Measurements from ENCODE around the gene CPEB4. TPM values are rescaled to one million over a fixed set of nuclear protein-coding genes. Genes with fewer than 3 reads are reported as not detected.

Gene CPEB4
- total RNA-seq, 1 experiment from 2014 or later, result 8.7 TPM

DNA sequence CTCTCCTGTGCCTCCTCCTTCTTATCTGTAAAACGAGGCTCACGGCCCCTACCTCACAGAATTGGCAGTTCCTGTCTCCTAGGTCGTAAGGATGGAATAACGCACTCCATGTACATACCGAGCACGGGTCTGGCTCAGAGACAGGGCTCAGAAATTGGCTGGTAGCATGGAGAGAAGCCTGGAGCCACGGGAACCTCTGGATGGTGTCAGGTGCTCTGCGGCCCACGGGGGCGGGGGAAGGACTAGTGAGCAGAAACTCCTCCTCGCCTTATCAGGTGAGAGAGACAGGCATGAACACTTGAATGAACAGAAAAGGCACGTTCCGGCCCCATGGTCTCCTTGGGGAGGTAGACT is 85.4 kb downstream of the CPEB4 start:
- Histone ChIP-seq H3T11ph (ENCODE audit: low read length) (no peak overlapping the region), H3K4ac (ENCODE audit: low read depth, low read length) (no peak overlapping the region), H2AK5ac (ENCODE audit: insufficient read length, low read length) (no peak overlapping the region), H3K18ac (ENCODE audit: insufficient read length, low read depth, low read length) (no peak overlapping the region), H4K20me1 (ENCODE audit: control insufficient read depth, insufficient read depth, insufficient read length) (no peaks in the 10 kb centered on the region), H3K9me3 (ENCODE audit: control insufficient read depth, low read depth, low read length) (no peaks in the 10 kb centered on the region), H3K79me1 (ENCODE audit: insufficient read depth, low read depth, low read length, poor library complexity, severe bottlenecking) (no peaks in the 10 kb centered on the region), H2BK5ac (ENCODE audit: insufficient read length, low read length) (no peak overlapping the region), H3K23ac (ENCODE audit: insufficient read length, low read depth, low read length) (no peak overlapping the region), H3K14ac (ENCODE audit: insufficient read depth, low read length) (no peak overlapping the region), H2BK120ac (ENCODE audit: low read depth, low read length, poor library complexity, severe bottlenecking) (no peak overlapping the region), H3K27ac (ENCODE audit: insufficient read length, low read depth, low read length) (no peak overlapping the region), H3K79me2 (ENCODE audit: insufficient read depth, low read length) (no peaks in the 10 kb centered on the region), H3K9ac (ENCODE audit: extremely low read depth, insufficient read length, low read length) (peak overlapping the region; percentile 9), H2BK20ac (ENCODE audit: low read depth, low read length, poor library complexity, severe bottlenecking) (no peak overlapping the region), H4K5ac (ENCODE audit: insufficient read length, low read depth, low read length) (no peak overlapping the region), H3K4me2 (ENCODE audit: insufficient read depth, insufficient read length, low read length) (peak overlapping the region; percentile 59), H2BK12ac (ENCODE audit: insufficient read length, low read depth, low read length) (no peak overlapping the region), H3K4me1 (ENCODE audit: insufficient read depth, low read length) (peaks cover 5% of the 10 kb centered on the region; the same call in 1 of the 2 replicates), H2BK15ac (ENCODE audit: low read depth, low read length) (no peak overlapping the region), H4K91ac (ENCODE audit: insufficient read length, low read depth, low read length) (no peak overlapping the region), H4K8ac (replicated peaks; ENCODE audit: insufficient read length, low read depth, low read length) (no peak overlapping the region), H2AFZ (ENCODE audit: low read length) (peak overlapping the region; percentile 9), H3K27me3 (ENCODE audit: insufficient read depth, low read length) (no peaks in the 10 kb centered on the region), H3K23me2 (ENCODE audit: insufficient read length, low read depth, low read length, poor library complexity, severe bottlenecking) (no peaks in the 10 kb centered on the region), H3K56ac (ENCODE audit: insufficient read length, low read depth, low read length) (no peak overlapping the region)
- DNase-seq, result peak; percentile 62
- H3K36me3 Mint-ChIP-seq (ENCODE audit: insufficient read depth in 1 of 3, low read depth in 3 of 3), result peaks cover 0 to 11% (median 4%) of the 10 kb centered on the region in 3 experiments; a peak in 3 of 7 replicates
- H3K27ac Mint-ChIP-seq, result peak overlapping the region in 1 of 3 experiments; percentile 98; a peak in 1 of 7 replicates
- no CpG with 5 or more reads among the region's 13 CpGs for WGBS (ENCODE audit: extremely low coverage, insufficient read length, low lambda C conversion rate)
- H3K4me3 Mint-ChIP-seq, result peak overlapping the region; percentile 69 to 75
- peaks cover 3% of the 10 kb centered on the region for H3K27me3 Mint-ChIP-seq (ENCODE audit: low read depth)
- H3K9me3 Mint-ChIP-seq, result peaks cover 8 to 16% of the 10 kb centered on the region in 2 experiments; a peak in 4 of 5 replicates
- TF ChIP-seq, protein P1, sequence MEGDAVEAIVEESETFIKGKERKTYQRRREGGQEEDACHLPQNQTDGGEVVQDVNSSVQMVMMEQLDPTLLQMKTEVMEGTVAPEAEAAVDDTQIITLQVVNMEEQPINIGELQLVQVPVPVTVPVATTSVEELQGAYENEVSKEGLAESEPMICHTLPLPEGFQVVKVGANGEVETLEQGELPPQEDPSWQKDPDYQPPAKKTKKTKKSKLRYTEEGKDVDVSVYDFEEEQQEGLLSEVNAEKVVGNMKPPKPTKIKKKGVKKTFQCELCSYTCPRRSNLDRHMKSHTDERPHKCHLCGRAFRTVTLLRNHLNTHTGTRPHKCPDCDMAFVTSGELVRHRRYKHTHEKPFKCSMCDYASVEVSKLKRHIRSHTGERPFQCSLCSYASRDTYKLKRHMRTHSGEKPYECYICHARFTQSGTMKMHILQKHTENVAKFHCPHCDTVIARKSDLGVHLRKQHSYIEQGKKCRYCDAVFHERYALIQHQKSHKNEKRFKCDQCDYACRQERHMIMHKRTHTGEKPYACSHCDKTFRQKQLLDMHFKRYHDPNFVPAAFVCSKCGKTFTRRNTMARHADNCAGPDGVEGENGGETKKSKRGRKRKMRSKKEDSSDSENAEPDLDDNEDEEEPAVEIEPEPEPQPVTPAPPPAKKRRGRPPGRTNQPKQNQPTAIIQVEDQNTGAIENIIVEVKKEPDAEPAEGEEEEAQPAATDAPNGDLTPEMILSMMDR (conservative IDR thresholded peaks at IDR 0.05), result no peak
- H3K4me1 Mint-ChIP-seq, result peaks cover 47 to 51% of the 10 kb centered on the region in 2 experiments

All from H9 (cell line).